GM18519 (cell line): Measurements from ENCODE around the gene MRE11.
"Not testable (repeated sequence)": the region's sequence is repeated elsewhere in the genome, so short reads cannot be mapped to it uniquely, and the experiment has no call there.

Experiments
- ATAC-seq: cut with Tn5 transposase; IDR thresholded peaks from one replicate; pipeline ENCODE4 v1.9.1; 2021; ENCODE audit warnings: mild to moderate bottlenecking, moderate library complexity; ENCODE audit not compliant: unreplicated experiment, low FRiP score

MRE11 gene

GRCh38 chr11:94433049-94433448, 60.6 kb downstream of the MRE11 start:
- ATAC-seq, result no peak

GRCh38 chr11:94424662-94425061, 69.0 kb downstream of the MRE11 start:
- ATAC-seq, result no peak

- ATAC-seq, result no peak
These were observed 69.6 kb downstream of the MRE11 start for GRCh38 chr11:94424011-94424410.

- no peak for ATAC-seq
These were observed 70.1 kb downstream of the MRE11 start for GRCh38 chr11:94423507-94423906.

GRCh38 chr11:94418123-94418765, 75.4 kb downstream of the MRE11 start:
- no peak for ATAC-seq

GRCh38 chr11:94417386-94417987, 76.2 kb downstream of the MRE11 start:
- ATAC-seq, result no peak

GRCh38 chr11:94405062-94405833, 88.4 kb downstream of the MRE11 start:
- no peak for ATAC-seq

GRCh38 chr11:94402355-94402754, 91.3 kb downstream of the MRE11 start:
- ATAC-seq, result no peak

- no peak for ATAC-seq
These were observed 91.8 kb downstream of the MRE11 start for GRCh38 chr11:94401773-94402265.

- no peak for ATAC-seq
These were observed 92.5 kb downstream of the MRE11 start, which contains the start of gene GPR83 for GRCh38 chr11:94400839-94401772. Gene GPR83 (minus strand): TSS chr11:94401419. CDS start chr11:94401247, 172 bp downstream.

- no peak for ATAC-seq
These were observed 93.2 kb downstream of the MRE11 start for GRCh38 chr11:94400457-94400838.

- no peak for ATAC-seq
These were observed 93.6 kb downstream of the MRE11 start for GRCh38 chr11:94400050-94400449.

GRCh38 chr11:94398101-94398500, 95.5 kb downstream of the MRE11 start:
- ATAC-seq, result no peak

GRCh38 chr11:94396282-94396681, 97.4 kb downstream of the MRE11 start:
- ATAC-seq, result no peak

- ATAC-seq, result not testable (repeated sequence)
These were observed 101.7 kb downstream of the MRE11 start for GRCh38 chr11:94391937-94392336.

GRCh38 chr11:94379613-94380012, 114.0 kb downstream of the MRE11 start:
- no peak for ATAC-seq

GRCh38 chr11:94376841-94377240, 116.8 kb downstream of the MRE11 start:
- ATAC-seq, result no peak

GRCh38 chr11:94370576-94370975, 123.1 kb downstream of the MRE11 start:
- ATAC-seq, result not testable (repeated sequence)
